GM06990 (cell line): Measurements from ENCODE around the gene IL12B.

Experiments used
- DNase-seq: peaks from one replicate; pipeline ENCODE4 v3.0.0-alpha.2; 2011; ENCODE audit not compliant: insufficient read length; ENCODE audit errors: extremely low read depth
- H3K27me3 ChIP-seq: replicated peaks from 2 replicates; pipeline ENCODE4 v1.6.0; 2011; ENCODE audit warnings: low read length; ENCODE audit not compliant: control insufficient read depth, insufficient read depth
- H3K36me3 ChIP-seq: 2 replicates; pipeline ENCODE4 v1.5.1; 2011; ENCODE audit warnings: low read length; ENCODE audit not compliant: control insufficient read depth, insufficient read depth
- H3K4me3 ChIP-seq: replicated peaks from 2 replicates; pipeline ENCODE4 v1.5.1; 2011; ENCODE audit warnings: low read depth, mild to moderate bottlenecking, control low read depth, low read length
- CTCF ChIP-seq: IDR thresholded peaks from 2 replicates; pipeline ENCODE4 v1.5.1; 2011; ENCODE audit warnings: low read length, control low read depth, mild to moderate bottlenecking, inconsistent platforms; ENCODE audit not compliant: insufficient read depth, poor library complexity, severe bottlenecking

The IL12B gene

GRCh38 chr5:159324986-159325385, 5.3 kb downstream of the IL12B start:
- TF ChIP-seq CTCF: no peak
- H3K4me3 ChIP-seq: no peak overlapping the region
- no peaks in the 10 kb centered on the region for H3K36me3 ChIP-seq
- no peak for DNase-seq
- no peaks in the 10 kb centered on the region for H3K27me3 ChIP-seq

GRCh38 chr5:159324102-159324755, 6.1 kb downstream of the IL12B start:
- Histone ChIP-seq H3K4me3 (no peak overlapping the region), H3K27me3 (no peaks in the 10 kb centered on the region), H3K36me3 (no peaks in the 10 kb centered on the region)
- no peak for TF ChIP-seq CTCF
- no peak for DNase-seq

GRCh38 chr5:159322180-159322579, 8.1 kb downstream of the IL12B start:
- no peaks in the 10 kb centered on the region for H3K36me3 ChIP-seq
- DNase-seq: no peak
- H3K4me3 ChIP-seq: no peak overlapping the region
- TF ChIP-seq CTCF: no peak
- H3K27me3 ChIP-seq: no peaks in the 10 kb centered on the region

- Histone ChIP-seq H3K27me3 (no peaks in the 10 kb centered on the region), H3K36me3 (no peaks in the 10 kb centered on the region), H3K4me3 (no peak overlapping the region)
- DNase-seq: no peak
- no peak for TF ChIP-seq CTCF
These were observed 10.5 kb downstream of the IL12B start for GRCh38 chr5:159319832-159320231.

GRCh38 chr5:159319363-159319762, 10.9 kb downstream of the IL12B start:
- DNase-seq: no peak
- no peaks in the 10 kb centered on the region for H3K27me3 ChIP-seq
- H3K4me3 ChIP-seq: no peak overlapping the region
- H3K36me3 ChIP-seq: no peaks in the 10 kb centered on the region
- no peak for TF ChIP-seq CTCF

GRCh38 chr5:159318448-159318847, 11.8 kb downstream of the IL12B start:
- no peaks in the 10 kb centered on the region for H3K36me3 ChIP-seq
- no peak for TF ChIP-seq CTCF
- H3K4me3 ChIP-seq: no peak overlapping the region
- no peaks in the 10 kb centered on the region; the same call in 1 of the 2 replicates for H3K27me3 ChIP-seq
- DNase-seq: no peak
